Measurements from ENCODE around the gene DCDC2. TPM values are rescaled to one million over a fixed set of nuclear protein-coding genes. Genes with fewer than 3 reads are reported as not detected.

DCDC2 gene
- total RNA-seq, 1 donor from 2014 or later, result 0.30 TPM

DNA sequence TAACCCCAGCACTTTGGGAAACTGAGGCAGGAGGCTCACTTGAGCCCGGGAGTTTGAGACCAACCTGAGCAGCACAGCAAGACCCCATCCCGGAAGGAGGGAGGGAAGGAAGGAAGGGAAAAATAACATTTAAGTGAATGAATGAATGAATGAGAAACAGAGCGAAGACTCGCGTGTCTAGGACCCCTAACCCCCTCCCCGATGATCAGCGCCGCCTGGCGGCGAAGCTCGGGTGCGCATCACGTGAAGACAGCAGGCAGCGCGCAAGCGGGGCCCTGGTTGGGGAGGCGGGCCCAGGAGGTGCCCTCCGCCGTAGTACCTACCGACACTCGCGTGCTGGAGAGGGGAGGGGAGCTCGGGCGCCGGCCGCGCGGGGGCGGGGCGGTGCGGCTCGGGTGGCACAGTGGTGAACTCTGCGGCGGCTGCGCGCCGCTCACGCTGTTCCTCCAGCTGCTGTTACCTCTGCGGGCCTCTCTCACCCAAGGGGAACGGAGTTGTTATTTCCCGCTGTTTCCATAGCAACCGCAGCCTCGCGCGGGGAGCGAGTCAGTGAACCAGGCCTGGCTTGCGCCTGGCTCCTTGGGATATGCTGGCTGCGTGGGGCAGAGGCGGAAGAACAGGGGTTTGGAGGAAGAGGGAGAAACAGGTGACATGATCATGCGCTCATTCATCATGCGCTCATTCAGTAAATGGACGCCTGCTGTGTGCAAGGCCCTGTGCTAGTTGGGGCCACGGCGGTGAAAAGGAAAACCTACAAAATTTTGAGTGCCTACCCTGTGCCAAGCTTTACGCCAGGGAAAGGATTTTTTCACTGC, 2.0 kb upstream of the DCDC2 start:
- H3K9me3 Mint-ChIP-seq, result no peaks in the 10 kb centered on the region
- peaks cover 44% of the 10 kb centered on the region for H3K27me3 Mint-ChIP-seq (ENCODE audit: low read depth)
- TF ChIP-seq, protein P1, sequence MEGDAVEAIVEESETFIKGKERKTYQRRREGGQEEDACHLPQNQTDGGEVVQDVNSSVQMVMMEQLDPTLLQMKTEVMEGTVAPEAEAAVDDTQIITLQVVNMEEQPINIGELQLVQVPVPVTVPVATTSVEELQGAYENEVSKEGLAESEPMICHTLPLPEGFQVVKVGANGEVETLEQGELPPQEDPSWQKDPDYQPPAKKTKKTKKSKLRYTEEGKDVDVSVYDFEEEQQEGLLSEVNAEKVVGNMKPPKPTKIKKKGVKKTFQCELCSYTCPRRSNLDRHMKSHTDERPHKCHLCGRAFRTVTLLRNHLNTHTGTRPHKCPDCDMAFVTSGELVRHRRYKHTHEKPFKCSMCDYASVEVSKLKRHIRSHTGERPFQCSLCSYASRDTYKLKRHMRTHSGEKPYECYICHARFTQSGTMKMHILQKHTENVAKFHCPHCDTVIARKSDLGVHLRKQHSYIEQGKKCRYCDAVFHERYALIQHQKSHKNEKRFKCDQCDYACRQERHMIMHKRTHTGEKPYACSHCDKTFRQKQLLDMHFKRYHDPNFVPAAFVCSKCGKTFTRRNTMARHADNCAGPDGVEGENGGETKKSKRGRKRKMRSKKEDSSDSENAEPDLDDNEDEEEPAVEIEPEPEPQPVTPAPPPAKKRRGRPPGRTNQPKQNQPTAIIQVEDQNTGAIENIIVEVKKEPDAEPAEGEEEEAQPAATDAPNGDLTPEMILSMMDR (conservative IDR thresholded peaks at IDR 0.05), result peak; percentile 97
- peaks cover 18% of the 10 kb centered on the region for H3K4me1 Mint-ChIP-seq
- H3K4me3 Mint-ChIP-seq, result peak overlapping the region; percentile 89
- peak; percentile 92 for DNase-seq (ENCODE audit: low read depth, low spot score)
- no peaks in the 10 kb centered on the region for H3K36me3 Mint-ChIP-seq (ENCODE audit: low read depth)
- peak overlapping the region; percentile 93 for H3K27ac Mint-ChIP-seq (ENCODE audit: unreplicated experiment)

DNA sequence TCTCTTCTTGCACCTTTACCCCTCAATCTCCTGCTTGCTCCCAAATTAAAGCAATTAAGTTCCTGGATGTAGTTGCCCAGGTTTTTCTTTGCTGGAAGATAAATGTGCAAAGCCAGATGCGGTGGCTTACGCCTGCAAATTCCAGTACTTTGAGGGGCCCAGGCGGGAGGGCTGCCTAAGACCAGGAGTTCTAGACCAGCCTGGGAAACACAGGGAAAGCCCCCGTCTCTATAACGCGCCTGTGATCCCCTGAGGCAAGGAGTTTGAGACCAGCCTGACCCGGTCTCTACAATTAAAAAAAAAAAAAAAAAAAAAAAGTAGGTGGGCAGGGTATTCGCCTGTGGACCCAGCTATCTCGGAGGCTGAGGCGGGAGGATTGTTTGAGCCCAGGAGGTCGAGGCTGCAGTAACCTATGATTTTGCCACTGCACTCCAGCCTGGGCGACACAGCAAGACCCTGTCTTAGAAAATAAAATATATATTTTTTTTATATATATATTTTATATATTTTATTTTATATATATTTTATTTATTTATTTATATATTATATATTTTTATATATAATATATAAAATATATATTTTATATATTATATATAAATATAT, 461 bp upstream of the DCDC2 start:
- Mint-ChIP-seq H3K27ac (ENCODE audit: unreplicated experiment) (no peak overlapping the region), H3K36me3 (ENCODE audit: low read depth) (no peaks in the 10 kb centered on the region), H3K27me3 (ENCODE audit: low read depth) (peaks cover 45% of the 10 kb centered on the region), H3K9me3 (no peaks in the 10 kb centered on the region), H3K4me1 (peaks cover 18% of the 10 kb centered on the region), H3K4me3 (peak overlapping the region; percentile 59)
- no peak for DNase-seq (ENCODE audit: low read depth, low spot score)
- TF ChIP-seq, protein P1 (conservative IDR thresholded peaks at IDR 0.05), result no peak

DNA sequence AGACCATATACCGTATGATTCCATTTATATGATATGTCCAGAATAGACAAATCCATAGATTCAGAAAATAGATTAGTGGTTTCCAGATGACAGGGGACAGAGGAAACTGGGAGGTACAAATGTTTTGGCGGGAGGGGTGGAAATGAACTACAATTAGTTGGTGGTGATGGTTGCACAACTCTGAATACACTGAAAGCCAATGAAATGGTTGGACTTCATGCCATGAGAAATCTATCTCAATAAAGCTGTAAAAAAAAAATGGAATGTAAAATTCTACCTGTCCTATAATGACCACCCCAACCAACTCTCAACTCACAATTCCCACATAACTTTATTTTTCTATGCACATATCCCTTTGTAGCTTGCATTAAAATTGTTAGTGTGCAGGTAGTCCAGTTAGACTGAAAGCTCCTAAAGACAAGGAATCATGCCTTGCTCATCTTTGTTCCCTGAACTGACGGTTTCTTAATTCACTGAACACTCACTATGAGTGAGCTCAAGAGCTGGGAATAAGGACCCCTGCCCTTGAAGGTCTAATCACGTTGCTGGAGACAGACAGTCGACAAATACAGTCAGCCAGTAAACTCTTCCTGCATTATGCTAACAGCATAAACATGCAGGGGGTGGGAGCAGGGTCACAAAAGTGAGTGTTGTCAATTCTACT, 1.4 kb downstream of the DCDC2 start:
- TF ChIP-seq, protein P1 (conservative IDR thresholded peaks at IDR 0.05), result no peak
- Mint-ChIP-seq H3K4me1 (peaks cover 18% of the 10 kb centered on the region), H3K9me3 (no peaks in the 10 kb centered on the region), H3K27ac (ENCODE audit: unreplicated experiment) (no peak overlapping the region), H3K27me3 (ENCODE audit: low read depth) (peaks cover 45% of the 10 kb centered on the region), H3K4me3 (no peak overlapping the region), H3K36me3 (ENCODE audit: low read depth) (no peaks in the 10 kb centered on the region)
- no peak for DNase-seq (ENCODE audit: low read depth, low spot score)

DNA sequence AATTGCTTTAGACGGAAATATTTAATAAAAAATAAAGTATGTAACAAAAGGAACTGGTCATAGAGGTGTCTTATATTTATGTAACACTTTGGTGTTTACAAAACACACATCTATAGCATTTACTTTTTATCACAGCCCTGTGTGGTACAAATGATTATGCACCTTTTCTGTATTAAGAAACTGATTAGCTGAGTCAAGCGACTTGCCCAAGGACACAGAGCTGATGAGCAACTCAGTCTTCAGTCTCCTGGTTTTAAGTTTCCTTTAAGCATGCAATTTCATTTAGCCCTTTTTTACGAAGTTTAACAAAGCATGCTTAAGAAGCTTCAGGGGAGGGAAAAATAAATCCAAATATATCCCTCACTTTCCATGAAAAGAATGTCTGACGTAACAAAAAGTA, 2.5 kb downstream of the DCDC2 start:
- peaks cover 13% of the 10 kb centered on the region for H3K4me1 Mint-ChIP-seq
- DNase-seq (ENCODE audit: low read depth, low spot score), result no peak
- H3K4me3 Mint-ChIP-seq, result no peak overlapping the region
- H3K36me3 Mint-ChIP-seq (ENCODE audit: low read depth), result no peaks in the 10 kb centered on the region
- no peaks in the 10 kb centered on the region for H3K9me3 Mint-ChIP-seq
- H3K27me3 Mint-ChIP-seq (ENCODE audit: low read depth), result peaks cover 43% of the 10 kb centered on the region
- TF ChIP-seq, protein P1 (conservative IDR thresholded peaks at IDR 0.05), result no peak
- no peak overlapping the region for H3K27ac Mint-ChIP-seq (ENCODE audit: unreplicated experiment)

DNA sequence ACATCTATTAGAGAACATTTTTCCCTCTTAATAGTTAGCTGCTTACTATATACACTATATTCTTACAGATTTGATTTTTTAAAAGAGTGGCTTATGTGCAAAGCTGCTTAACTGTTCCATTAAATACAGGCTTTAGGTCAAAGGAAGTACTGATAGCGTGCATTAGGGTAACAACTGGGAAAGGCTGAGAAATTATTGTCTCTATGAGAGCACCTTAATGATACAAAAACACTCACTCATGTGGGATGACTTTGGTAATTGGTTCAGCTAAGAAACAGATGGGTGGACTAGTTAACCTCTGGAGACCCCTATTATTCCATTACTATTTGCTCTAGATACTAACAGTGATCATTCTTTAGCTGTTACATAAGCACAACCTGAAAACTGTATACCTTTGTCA, 4.0 kb downstream of the DCDC2 start:
- DNase-seq (ENCODE audit: low read depth, low spot score), result no peak
- Mint-ChIP-seq H3K9me3 (no peaks in the 10 kb centered on the region), H3K4me1 (peaks cover 8% of the 10 kb centered on the region), H3K27me3 (ENCODE audit: low read depth) (peaks cover 36% of the 10 kb centered on the region), H3K27ac (ENCODE audit: unreplicated experiment) (no peak overlapping the region), H3K36me3 (ENCODE audit: low read depth) (no peaks in the 10 kb centered on the region), H3K4me3 (no peak overlapping the region)
- TF ChIP-seq, protein P1 (conservative IDR thresholded peaks at IDR 0.05), result no peak
